Measurements from ENCODE around the gene SPAG17. TPM values are rescaled to one million over a fixed set of nuclear protein-coding genes. Genes with fewer than 3 reads are reported as not detected.

The SPAG17 gene
- total and polyA plus RNA-seq, 2 of the 4 experiments (the other 2 are of a cell fraction): 0.10 TPM; not detected in 1

DNA sequence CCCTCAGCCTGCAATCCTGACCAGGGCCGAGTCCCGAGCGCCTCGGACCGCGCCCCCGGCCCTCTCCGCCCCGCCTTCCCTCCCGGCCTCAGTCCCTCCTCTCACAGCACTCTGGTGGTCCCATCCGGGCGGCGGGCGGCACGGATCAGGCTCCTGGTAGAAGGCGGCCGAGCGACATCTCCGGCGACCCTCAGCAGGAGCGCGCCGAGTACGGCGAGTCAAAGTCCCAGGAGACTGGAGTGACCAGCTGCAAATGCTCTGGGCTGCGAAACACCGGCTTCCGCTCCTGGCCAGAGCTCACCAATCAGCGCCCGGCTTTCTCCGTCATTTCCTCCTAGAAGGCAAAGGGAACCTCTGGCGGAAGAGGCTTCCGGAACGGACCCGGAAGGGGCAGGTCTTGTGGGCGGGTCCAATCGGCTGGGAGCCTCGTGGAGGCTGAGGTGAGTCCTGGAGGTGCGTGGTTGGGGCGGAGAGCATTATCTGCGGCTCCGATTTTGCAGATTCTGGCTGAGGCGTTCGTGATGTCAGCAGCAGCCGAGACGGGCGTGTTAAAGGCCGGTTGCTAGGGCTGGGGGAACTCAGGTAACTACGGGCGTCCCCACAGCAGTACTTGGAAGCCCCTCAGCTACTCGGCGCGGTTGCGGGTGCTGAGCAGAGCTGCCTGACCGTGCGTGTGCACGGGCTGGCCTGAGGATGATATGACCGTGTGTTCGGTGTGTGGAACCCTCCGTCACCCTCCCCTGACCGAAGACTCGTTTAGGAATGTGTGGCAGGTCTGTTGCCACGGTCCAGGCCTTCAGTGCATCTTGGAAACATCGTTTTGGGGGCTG, 255.5 kb downstream of the SPAG17 start, which contains the start of the genes GDAP2 and WDR3:
TSS of gene GDAP2 (minus strand) at position 279 of the 830 bp plus-strand sequence. CDS start 9,264 bp downstream, outside the sequence.
TSS of gene WDR3 (plus strand) at position 397 of the 830 bp plus-strand sequence. CDS start 3,581 bp downstream, outside the sequence.
- Histone ChIP-seq H3K4me1 (ENCODE audit: control insufficient read depth, insufficient read depth, low read length) (0 out of 2 replicates have a peak, but pooled peaks cover 3% of the 10 kb centered on the region), H4K5ac (ENCODE audit: low read depth, low read length) (peak within 1 kb of the TSS; percentile 31), H3K18ac (ENCODE audit: low read depth, low read length) (no peak within 1 kb of the TSS), H2AFZ (replicated peaks; ENCODE audit: low read length, poor library complexity) (peak within 1 kb of the TSS; percentile 99), H3K23ac (ENCODE audit: low read depth, low read length) (peak within 1 kb of the TSS; percentile 78), H2AK5ac (ENCODE audit: low read depth, low read length) (peak within 1 kb of the TSS; percentile 95), H3K56ac (ENCODE audit: extremely low read depth, insufficient read depth, low read length) (peak within 1 kb of the TSS; percentile 61), H3K9ac (ENCODE audit: low read depth, low read length) (peak within 1 kb of the TSS; percentile 98), H3K14ac (replicated peaks; ENCODE audit: low read depth, low read length) (peak within 1 kb of the TSS; percentile 65), H3K9me3 (ENCODE audit: control insufficient read depth, insufficient read depth, low read length) (no peaks in the 10 kb centered on the region), H3K79me1 (ENCODE audit: low read depth in 1 of 2, low read length in 2 of 2) (peaks cover 18 to 71% of the 10 kb centered on the region in 2 experiments), H3K27ac (ENCODE audit: insufficient read depth, low read length) (peak within 1 kb of the TSS; percentile 79), H2BK20ac (ENCODE audit: low read depth, low read length) (no peak within 1 kb of the TSS), H4K91ac (ENCODE audit: insufficient read depth, low read depth, low read length) (peak within 1 kb of the TSS; percentile 65), H3K4me2 (ENCODE audit: low read depth, low read length) (peak within 1 kb of the TSS; percentile 96), H2BK15ac (ENCODE audit: low read depth, low read length) (no peak within 1 kb of the TSS), H2BK5ac (ENCODE audit: low read depth, low read length, poor library complexity, severe bottlenecking) (peak within 1 kb of the TSS; percentile 31), H2BK120ac (ENCODE audit: low read depth, low read length) (peak within 1 kb of the TSS; percentile 62), H4K8ac (ENCODE audit: low read depth in 2 of 2, low read length in 2 of 2) (peak within 1 kb of the TSS; percentile 71 to 90), H4K20me1 (ENCODE audit: insufficient read depth, low read length) (peaks cover 8% of the 10 kb centered on the region; the same call in 1 of the 2 replicates), H3K9me1 (ENCODE audit: insufficient read depth, low read length) (peaks cover 3% of the 10 kb centered on the region), H3K36me3 (ENCODE audit: control insufficient read depth, insufficient read depth, low read length) (peaks cover 4% of the 10 kb centered on the region), H2AK9ac (replicated peaks; ENCODE audit: low read depth, low read length, poor library complexity) (peak within 1 kb of the TSS; percentile 94), H3K27me3 (ENCODE audit: control insufficient read depth, insufficient read depth, low read length) (no peaks in the 10 kb centered on the region), H3K4ac (ENCODE audit: low read depth, low read length) (peak within 1 kb of the TSS; percentile 69), H3K4me3 (ENCODE audit: insufficient read depth, low read depth, low read length) (peak within 1 kb of the TSS; percentile 89)
- DNase-seq (peak; percentile 96), ATAC-seq (ENCODE audit: low read depth) (peak; percentile 89)
- ChIA-PET POLR2A (ENCODE audit: unreplicated experiment) (no interaction called here), CTCF (interaction anchor here (1.4 to 1.6 kb wide), 2 partner anchors 18 to 19 kb away, joined by 3 read pairs; no protein-coding TSS in a partner anchor)
- no TSS peak for BruUV-seq (replicated peaks)
- WGBS, 2 experiments (ENCODE audit: extremely low coverage in 2 of 2, insufficient read length in 1 of 2): 0% methylated on average over 23 of the region's 64 CpGs; no CpG with 5 or more reads in 1 of the 2 experiments
- intact Hi-C loops (cut with micrococcal nuclease) (loop anchor here (1.0 to 10.0 kb wide), 3 partner anchors 59 to 1783 kb away; partner anchors contain the start of genes PHGDH and TTF2), dilution Hi-C loops (cut with HindIII; ENCODE audit: low sequenced_read_pairs, unreplicated experiment) (no loop called here), in situ Hi-C loops (cut with MboI; ENCODE audit: low sequenced_read_pairs) (no loop called here)
- TF ChIP-seq, protein P1, sequence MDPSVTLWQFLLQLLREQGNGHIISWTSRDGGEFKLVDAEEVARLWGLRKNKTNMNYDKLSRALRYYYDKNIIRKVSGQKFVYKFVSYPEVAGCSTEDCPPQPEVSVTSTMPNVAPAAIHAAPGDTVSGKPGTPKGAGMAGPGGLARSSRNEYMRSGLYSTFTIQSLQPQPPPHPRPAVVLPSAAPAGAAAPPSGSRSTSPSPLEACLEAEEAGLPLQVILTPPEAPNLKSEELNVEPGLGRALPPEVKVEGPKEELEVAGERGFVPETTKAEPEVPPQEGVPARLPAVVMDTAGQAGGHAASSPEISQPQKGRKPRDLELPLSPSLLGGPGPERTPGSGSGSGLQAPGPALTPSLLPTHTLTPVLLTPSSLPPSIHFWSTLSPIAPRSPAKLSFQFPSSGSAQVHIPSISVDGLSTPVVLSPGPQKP (IDR thresholded peaks at IDR 0.05; ENCODE audit: borderline replicate concordance, low read depth, low read length): no peak
- peak; percentile 98 for TF ChIP-seq MXI1 (IDR thresholded peaks at IDR 0.05; ENCODE audit: borderline replicate concordance, low read depth, low read length)
- TF ChIP-seq, protein P2, sequence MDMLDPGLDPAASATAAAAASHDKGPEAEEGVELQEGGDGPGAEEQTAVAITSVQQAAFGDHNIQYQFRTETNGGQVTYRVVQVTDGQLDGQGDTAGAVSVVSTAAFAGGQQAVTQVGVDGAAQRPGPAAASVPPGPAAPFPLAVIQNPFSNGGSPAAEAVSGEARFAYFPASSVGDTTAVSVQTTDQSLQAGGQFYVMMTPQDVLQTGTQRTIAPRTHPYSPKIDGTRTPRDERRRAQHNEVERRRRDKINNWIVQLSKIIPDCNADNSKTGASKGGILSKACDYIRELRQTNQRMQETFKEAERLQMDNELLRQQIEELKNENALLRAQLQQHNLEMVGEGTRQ (IDR thresholded peaks at IDR 0.05; ENCODE audit: low read depth, low read length): peak; percentile 33; the same call in 1 of the 2 replicates
- 0 out of 2 replicates have a peak, but pooled peaks have one; percentile 49 for TF ChIP-seq POLR2A (IDR thresholded peaks at IDR 0.05; ENCODE audit: low read depth, low read length)

Measured in IMR-90 (cell line).